HG02678 (cell line): ENCODE data around the gene FASN.
A peak's percentile ranks its signal among the peaks of the same experiment; 100 is the strongest.
"Not testable (repeated sequence)": the region's sequence is repeated elsewhere in the genome, so short reads cannot be mapped to it uniquely, and the experiment has no call there.

Source experiments
- ATAC-seq: cut with Tn5 transposase; IDR thresholded peaks from one replicate; pipeline ENCODE4 v1.9.1; 2021; ENCODE audit warnings: mild to moderate bottlenecking, moderate library complexity; ENCODE audit not compliant: unreplicated experiment

The FASN gene

GRCh38 chr17:82098169-82098938 is at the start of gene FASN:
Gene FASN, minus strand, starts transcription at chr17:82098236. Its CDS starts 1,791 bp downstream, at chr17:82096445.
- ATAC-seq, result peak; percentile 69

GRCh38 chr17:82146663-82147654 is 48.9 kb upstream of the FASN start:
- ATAC-seq, result no peak

- ATAC-seq, result no peak
Measured at GRCh38 chr17:82145550-82146155, 47.6 kb upstream of the FASN start.

GRCh38 chr17:82143333-82143732 is 45.3 kb upstream of the FASN start:
- ATAC-seq, result no peak

GRCh38 chr17:82139961-82140360 is 41.9 kb upstream of the FASN start:
- ATAC-seq, result not testable (repeated sequence)

GRCh38 chr17:82138511-82138992 is 40.5 kb upstream of the FASN start:
- ATAC-seq, result no peak

GRCh38 chr17:82134101-82134500 is 36.1 kb upstream of the FASN start:
- ATAC-seq, result no peak

GRCh38 chr17:82133166-82133953 is 35.3 kb upstream of the FASN start:
- not testable (repeated sequence) for ATAC-seq

- ATAC-seq, result no peak
Measured at GRCh38 chr17:82129095-82129494, 31.1 kb upstream of the FASN start.

GRCh38 chr17:82128287-82128686 is 30.3 kb upstream of the FASN start:
- no peak for ATAC-seq

GRCh38 chr17:82127704-82128103 is 29.7 kb upstream of the FASN start:
- ATAC-seq, result no peak

- ATAC-seq, result no peak
Measured at GRCh38 chr17:82127315-82127595, 29.2 kb upstream of the FASN start.

GRCh38 chr17:82126556-82127314 is 28.7 kb upstream of the FASN start:
- ATAC-seq, result no peak

GRCh38 chr17:82124101-82124500 is 26.1 kb upstream of the FASN start:
- no peak for ATAC-seq

GRCh38 chr17:82121660-82122629 is 23.9 kb upstream of the FASN start:
- no peak for ATAC-seq

- ATAC-seq, result no peak
Measured at GRCh38 chr17:82121246-82121645, 23.2 kb upstream of the FASN start.

- no peak for ATAC-seq
Measured at GRCh38 chr17:82120148-82120547, 22.1 kb upstream of the FASN start.

- no peak for ATAC-seq
Measured at GRCh38 chr17:82118815-82119380, 20.9 kb upstream of the FASN start.
